ENCODE data around the gene CLDN6. TPM values are rescaled to one million over a fixed set of nuclear protein-coding genes. Genes with fewer than 3 reads are reported as not detected.

CLDN6 gene
- total RNA-seq, 4 donors from 2014 or later: not detected

DNA sequence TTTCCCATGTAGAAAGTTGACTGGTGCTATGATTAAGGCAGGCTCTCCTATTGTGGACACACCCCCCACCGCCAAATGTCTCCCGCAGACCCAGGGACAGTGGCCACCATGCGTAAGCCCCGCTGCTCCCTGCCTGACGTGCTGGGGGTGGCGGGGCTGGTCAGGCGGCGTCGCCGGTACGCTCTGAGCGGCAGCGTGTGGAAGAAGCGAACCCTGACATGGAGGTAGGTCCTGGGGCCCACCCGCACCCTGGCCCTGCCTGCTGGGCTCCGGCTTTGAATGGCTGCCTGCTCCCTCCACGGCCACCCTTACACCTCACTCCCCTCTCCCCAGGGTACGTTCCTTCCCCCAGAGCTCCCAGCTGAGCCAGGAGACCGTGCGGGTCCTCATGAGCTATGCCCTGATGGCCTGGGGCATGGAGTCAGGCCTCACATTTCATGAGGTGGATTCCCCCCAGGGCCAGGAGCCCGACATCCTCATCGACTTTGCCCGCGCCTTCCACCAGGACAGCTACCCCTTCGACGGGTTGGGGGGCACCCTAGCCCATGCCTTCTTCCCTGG is 32.0 kb upstream of the CLDN6 start:
- Histone ChIP-seq H3K27ac (no peak overlapping the region), H3K36me3 (no peaks in the 10 kb centered on the region), H3K4me1 (peaks cover 10 to 20% of the 10 kb centered on the region in 2 donors), H3K27me3 (peaks cover 20% of the 10 kb centered on the region), H3K4me3 (replicated peaks in 1 of 3) (no peak overlapping the region), H3K9me3 (no peaks in the 10 kb centered on the region)
- DNase-seq: no peak
- TF ChIP-seq POLR2A (IDR thresholded peaks at IDR 0.05) (no peak), CTCF (IDR thresholded peaks at IDR 0.05) (no peak)
- intact Hi-C loops (cut with DNase I): no loop called here
- 80 to 84% methylated on average over 8 to 26 of the region's 26 CpGs for WGBS, 2 donors

- Histone ChIP-seq H3K4me3 (replicated peaks in 1 of 3) (no peak overlapping the region), H3K27ac (no peak overlapping the region), H3K4me1 (peaks cover 10 to 20% of the 10 kb centered on the region in 2 donors), H3K9me3 (no peaks in the 10 kb centered on the region), H3K36me3 (no peaks in the 10 kb centered on the region), H3K27me3 (peaks cover 31% of the 10 kb centered on the region)
- no peak for TF ChIP-seq CTCF (IDR thresholded peaks at IDR 0.05)
- no peak for TF ChIP-seq POLR2A (IDR thresholded peaks at IDR 0.05)
- DNase-seq: no peak
- intact Hi-C loops (cut with DNase I): no loop called here
- 8 to 33% methylated on average over 1 to 13 of the region's 13 CpGs for WGBS, 2 donors
These were observed 29.4 kb upstream of the CLDN6 start for GRCh38 chr16:3047387-3047720.

- peak overlapping the region in 1 of 3 donors; percentile 19 for H3K4me3 ChIP-seq (replicated peaks in 1 of 3)
- 4% methylated on average over 7 to 16 of the region's 54 CpGs for WGBS, 2 donors
- no peak for TF ChIP-seq POLR2A (IDR thresholded peaks at IDR 0.05)
- no peak for TF ChIP-seq CTCF (IDR thresholded peaks at IDR 0.05)
- peaks cover 31% of the 10 kb centered on the region for H3K27me3 ChIP-seq
- intact Hi-C loops (cut with DNase I): no loop called here
- no peaks in the 10 kb centered on the region for H3K9me3 ChIP-seq
- H3K4me1 ChIP-seq: peaks cover 10 to 20% of the 10 kb centered on the region in 2 donors
- H3K36me3 ChIP-seq: no peaks in the 10 kb centered on the region
- no peak for DNase-seq
- H3K27ac ChIP-seq: no peak overlapping the region
These were observed 28.8 kb upstream of the CLDN6 start for GRCh38 chr16:3046641-3047386.

DNA sequence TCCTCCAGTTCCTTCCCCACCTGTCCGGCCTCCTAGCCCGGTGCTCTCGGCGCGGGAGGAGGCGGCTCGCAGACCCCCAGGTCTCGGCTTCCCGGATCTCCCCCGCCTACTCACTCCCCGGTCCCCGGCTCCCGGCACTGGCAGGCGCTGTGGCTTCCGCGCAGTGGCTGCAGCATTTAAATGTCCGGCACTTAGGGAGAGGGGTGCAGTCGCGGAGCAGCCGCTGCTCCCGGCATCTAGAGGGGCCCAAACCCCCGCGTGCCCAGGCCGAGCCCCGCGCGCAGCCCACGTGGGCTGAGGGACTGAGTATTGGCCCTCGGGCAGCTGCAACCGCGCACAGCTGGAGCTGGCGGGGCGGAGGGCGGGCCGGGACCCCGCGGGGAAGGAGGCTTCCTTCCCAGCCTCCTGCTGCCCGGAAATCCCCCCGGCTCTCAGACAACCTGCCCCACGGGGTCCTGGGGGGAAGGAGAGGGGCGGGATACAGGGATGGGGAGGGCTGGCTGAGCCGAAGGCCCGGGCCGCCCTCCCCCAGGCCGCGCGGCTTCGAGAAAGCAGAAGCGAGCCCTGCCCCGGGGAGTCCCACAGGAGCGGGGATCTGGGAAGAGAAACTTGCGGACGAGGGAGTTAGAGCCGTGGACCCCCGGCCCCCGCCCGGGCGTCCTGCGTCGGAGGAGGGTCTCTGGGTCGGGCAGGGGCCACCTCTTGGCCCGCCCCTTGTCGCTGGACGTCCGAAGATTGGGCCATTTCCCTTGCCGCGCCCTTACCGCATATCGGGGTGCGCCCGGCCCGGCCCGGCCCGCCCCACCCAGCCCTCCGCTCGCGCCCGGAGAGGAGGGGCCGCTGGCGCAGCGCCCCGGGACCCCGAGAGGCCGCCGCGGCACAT is 28.0 kb upstream of the CLDN6 start, which contains the start of gene MMP25:
Gene MMP25, plus strand, starts transcription at position 804 of the 883 bp plus-strand sequence. CDS start 357 bp downstream, outside the sequence.
- H3K36me3 ChIP-seq: no peaks in the 10 kb centered on the region
- peak within 1 kb of the TSS in 1 of 3 donors; percentile 19 for H3K4me3 ChIP-seq (replicated peaks in 1 of 3)
- H3K27ac ChIP-seq: no peak within 1 kb of the TSS
- peaks cover 10 to 20% of the 10 kb centered on the region in 2 donors for H3K4me1 ChIP-seq
- no peaks in the 10 kb centered on the region for H3K9me3 ChIP-seq
- intact Hi-C loops (cut with DNase I): no loop called here
- TF ChIP-seq POLR2A (IDR thresholded peaks at IDR 0.05): no peak
- TF ChIP-seq CTCF (IDR thresholded peaks at IDR 0.05): no peak
- H3K27me3 ChIP-seq: peaks cover 31% of the 10 kb centered on the region
- 3% methylated on average over 18 of the region's 86 CpGs; no CpG with 5 or more reads in 1 of the 2 donors for WGBS, 2 donors
- no peak for DNase-seq

Measured in thyroid gland (tissue), 4 donors.